Measurements from ENCODE around the gene KRT222. TPM values are rescaled to one million over a fixed set of nuclear protein-coding genes. Genes with fewer than 3 reads are reported as not detected.
A peak's percentile ranks its signal among the peaks of the same experiment; 100 is the strongest.

Gene KRT222
- total RNA-seq, 2 donors from 2014 or later, result 0.27 to 0.67 TPM

GRCh38 chr17:40666331-40666730, 1.4 kb upstream of the KRT222 start:
- ATAC-seq (no peak), DNase-seq (no peak)
- intact Hi-C loops (cut with DNase I, micrococcal nuclease), result no loop called here

- DNase-seq (no peak), ATAC-seq (no peak)
- intact Hi-C loops (cut with DNase I, micrococcal nuclease), result no loop called here
These were observed 1.7 kb downstream of the KRT222 start for GRCh38 chr17:40663252-40663651.

- no peak for ATAC-seq
These were observed 5.1 kb downstream of the KRT222 start for GRCh38 chr17:40659911-40660310.

GRCh38 chr17:40658396-40658795, 6.6 kb downstream of the KRT222 start:
- intact Hi-C loops (cut with DNase I, micrococcal nuclease), result no loop called here
- no peak for ATAC-seq
- DNase-seq, result no peak

More at GRCh38 chr17:40659911-40660310, 5.1 kb downstream of the KRT222 start:
- intact Hi-C loops (cut with DNase I, micrococcal nuclease), result no loop called here
- no peak for DNase-seq

- ATAC-seq (no peak), DNase-seq (no peak)
- intact Hi-C loops (cut with DNase I, micrococcal nuclease), result no loop called here
These were observed 13.0 kb downstream of the KRT222 start for GRCh38 chr17:40651939-40652338.

- ATAC-seq (peak; percentile 57), DNase-seq (no peak)
- intact Hi-C loops (cut with DNase I, micrococcal nuclease), result no loop called here
These were observed 16.5 kb downstream of the KRT222 start for GRCh38 chr17:40648384-40648968.

- intact Hi-C loops (cut with DNase I, micrococcal nuclease), result no loop called here
- DNase-seq, result peak; percentile 69 to 79
- peak; percentile 92 for ATAC-seq
These were observed 17.2 kb downstream of the KRT222 start, which contains the start of gene SMARCE1 for GRCh38 chr17:40647624-40648383. TSS of gene SMARCE1 (minus strand) at chr17:40647818. CDS start at chr17:40645802, 2,016 bp downstream.

- DNase-seq (no peak), ATAC-seq (peak; percentile 54)
- intact Hi-C loops (cut with DNase I, micrococcal nuclease), result no loop called here
These were observed 18.0 kb downstream of the KRT222 start for GRCh38 chr17:40646791-40647623.

GRCh38 chr17:40645943-40646342, 19.0 kb downstream of the KRT222 start:
- ATAC-seq, result no peak
- intact Hi-C loops (cut with DNase I, micrococcal nuclease), result no loop called here
- no peak for DNase-seq

GRCh38 chr17:40645291-40645690, 19.7 kb downstream of the KRT222 start:
- ATAC-seq (no peak), DNase-seq (no peak)
- intact Hi-C loops (cut with DNase I, micrococcal nuclease), result no loop called here

- DNase-seq (no peak), ATAC-seq (no peak)
- intact Hi-C loops (cut with DNase I, micrococcal nuclease), result no loop called here
These were observed 27.0 kb downstream of the KRT222 start for GRCh38 chr17:40637931-40638330.

GRCh38 chr17:40633871-40634270, 31.1 kb downstream of the KRT222 start:
- intact Hi-C loops (cut with DNase I, micrococcal nuclease), result no loop called here

GRCh38 chr17:40632216-40632615, 32.8 kb downstream of the KRT222 start:
- intact Hi-C loops (cut with DNase I, micrococcal nuclease), result no loop called here
- ATAC-seq (peak; percentile 76), DNase-seq (no peak)

More at GRCh38 chr17:40633871-40634270, 31.1 kb downstream of the KRT222 start:
- DNase-seq (no peak), ATAC-seq (no peak)

GRCh38 chr17:40629842-40630241, 35.1 kb downstream of the KRT222 start:
- no peak for ATAC-seq
- intact Hi-C loops (cut with DNase I, micrococcal nuclease), result loop anchor here in 1 of 2 donors (10.0 kb wide), 1 partner anchor 1035 kb away; no protein-coding TSS in a partner anchor
- DNase-seq, result no peak

- intact Hi-C loops (cut with DNase I, micrococcal nuclease), result loop anchor here in 1 of 2 donors (10.0 kb wide), 1 partner anchor 1039 kb away; no protein-coding TSS in a partner anchor
- no peak for ATAC-seq
- DNase-seq, result no peak
These were observed 39.7 kb downstream of the KRT222 start for GRCh38 chr17:40625311-40625710.

GRCh38 chr17:40623419-40624210, 41.4 kb downstream of the KRT222 start:
- intact Hi-C loops (cut with DNase I, micrococcal nuclease), result loop anchor here in 1 of 2 donors (10.0 kb wide), 1 partner anchor 1041 kb away; no protein-coding TSS in a partner anchor

GRCh38 chr17:40622509-40622928, 42.5 kb downstream of the KRT222 start:
- no peak for ATAC-seq
- DNase-seq, result no peak
- intact Hi-C loops (cut with DNase I, micrococcal nuclease), result loop anchor here in 1 of 2 donors (10.0 kb wide), 1 partner anchor 1042 kb away; no protein-coding TSS in a partner anchor

More at GRCh38 chr17:40623419-40624210, 41.4 kb downstream of the KRT222 start:
- DNase-seq (no peak), ATAC-seq (no peak)

- DNase-seq (no peak), ATAC-seq (no peak)
- intact Hi-C loops (cut with DNase I, micrococcal nuclease), result loop anchor here in 1 of 2 donors (10.0 kb wide), 1 partner anchor 1043 kb away; no protein-coding TSS in a partner anchor
These were observed 43.4 kb downstream of the KRT222 start for GRCh38 chr17:40621578-40621977.
